ENCODE data around the gene CRADD.

- TF ChIP-seq, protein P1, sequence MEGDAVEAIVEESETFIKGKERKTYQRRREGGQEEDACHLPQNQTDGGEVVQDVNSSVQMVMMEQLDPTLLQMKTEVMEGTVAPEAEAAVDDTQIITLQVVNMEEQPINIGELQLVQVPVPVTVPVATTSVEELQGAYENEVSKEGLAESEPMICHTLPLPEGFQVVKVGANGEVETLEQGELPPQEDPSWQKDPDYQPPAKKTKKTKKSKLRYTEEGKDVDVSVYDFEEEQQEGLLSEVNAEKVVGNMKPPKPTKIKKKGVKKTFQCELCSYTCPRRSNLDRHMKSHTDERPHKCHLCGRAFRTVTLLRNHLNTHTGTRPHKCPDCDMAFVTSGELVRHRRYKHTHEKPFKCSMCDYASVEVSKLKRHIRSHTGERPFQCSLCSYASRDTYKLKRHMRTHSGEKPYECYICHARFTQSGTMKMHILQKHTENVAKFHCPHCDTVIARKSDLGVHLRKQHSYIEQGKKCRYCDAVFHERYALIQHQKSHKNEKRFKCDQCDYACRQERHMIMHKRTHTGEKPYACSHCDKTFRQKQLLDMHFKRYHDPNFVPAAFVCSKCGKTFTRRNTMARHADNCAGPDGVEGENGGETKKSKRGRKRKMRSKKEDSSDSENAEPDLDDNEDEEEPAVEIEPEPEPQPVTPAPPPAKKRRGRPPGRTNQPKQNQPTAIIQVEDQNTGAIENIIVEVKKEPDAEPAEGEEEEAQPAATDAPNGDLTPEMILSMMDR (IDR thresholded peaks at IDR 0.05; ENCODE audit: insufficient read depth, low read length), result no peak
- no peak for TF ChIP-seq POLR2AphosphoS5 (IDR thresholded peaks at IDR 0.05; ENCODE audit: low read depth)
- TF ChIP-seq REST (IDR thresholded peaks at IDR 0.05; ENCODE audit: insufficient replicate concordance, low read depth), result no peak
- no peak for TF ChIP-seq GABPA (IDR thresholded peaks at IDR 0.05; ENCODE audit: low read depth)
Observed at GRCh38 chr12:93704625-93705024, 27.4 kb downstream of the CRADD start.
